HFFc6 (cell line): Measurements from ENCODE around the gene JAK1. TPM values are rescaled to one million over a fixed set of nuclear protein-coding genes. Genes with fewer than 3 reads are reported as not detected.

ENCODE experiments used
- DNase-seq: peaks from one replicate; pipeline ENCODE4 v3.0.0-alpha.2; 2018
- H3K27ac Mint-ChIP-seq: 2 replicates; pipeline ENCODE4 v1.8.0; 2020; ENCODE audit warnings: mild to moderate bottlenecking, mixed read lengths
- H3K27me3 Mint-ChIP-seq: 2 replicates; pipeline ENCODE4 v1.8.0; 2021; ENCODE audit warnings: mild to moderate bottlenecking, moderate library complexity, mixed read lengths; ENCODE audit not compliant: insufficient read depth
- H3K36me3 Mint-ChIP-seq: 2 replicates; pipeline ENCODE4 v1.8.0; 2021; ENCODE audit warnings: low read depth, mixed read lengths
- H3K4me1 Mint-ChIP-seq: 2 replicates; pipeline ENCODE4 v1.8.0; 2020; ENCODE audit warnings: low read depth, mixed read lengths
- H3K4me3 Mint-ChIP-seq: 2 replicates; pipeline ENCODE4 v1.8.0; 2020; ENCODE audit warnings: mild to moderate bottlenecking, moderate library complexity, mixed read lengths
- H3K9me3 Mint-ChIP-seq: 2 replicates; pipeline ENCODE4 v1.8.0; 2020; ENCODE audit warnings: mild to moderate bottlenecking, mixed read lengths
- CTCF ChIP-seq: fragments of 200-600 bp; sonication (generic); IDR thresholded peaks from 2 replicates; pipeline ENCODE4 v1.5.0; 2021; ENCODE audit warnings: antibody characterized with exemption, mild to moderate bottlenecking
- total RNA-seq, 6 experiments: library from RNA; stranded (reverse); fragmentation: NEBNext Ultra II Directional; extraction: Animal tissue kit (Norgen Biotek cat#: 25700); gene quantifications; 2 replicates in 1 of 6; 3 replicates in 5 of 6; pipeline ENCODE4 v1.2.3, GENCODE V29; 2021

The JAK1 gene
- total RNA-seq, 6 experiments from 2014 or later: 90.0 to 104 (median 98.3) TPM

- no peak for TF ChIP-seq CTCF
- no peaks in the 10 kb centered on the region for H3K36me3 Mint-ChIP-seq
- no peak overlapping the region for H3K4me3 Mint-ChIP-seq
- H3K9me3 Mint-ChIP-seq: no peaks in the 10 kb centered on the region
- DNase-seq: no peak
- no peak overlapping the region for H3K27ac Mint-ChIP-seq
- no peaks in the 10 kb centered on the region; the same call in 1 of the 2 replicates for H3K27me3 Mint-ChIP-seq
- H3K4me1 Mint-ChIP-seq: peaks cover 17% of the 10 kb centered on the region
Measured at GRCh38 chr1:64944913-64945312, 21.4 kb downstream of the JAK1 start.

- DNase-seq: no peak
- no peak overlapping the region for H3K27ac Mint-ChIP-seq
- H3K36me3 Mint-ChIP-seq: no peaks in the 10 kb centered on the region
Measured at GRCh38 chr1:64942675-64943074, 23.7 kb downstream of the JAK1 start.

GRCh38 chr1:64942118-64942517 is 24.2 kb downstream of the JAK1 start:
- Mint-ChIP-seq H3K27me3 (no peaks in the 10 kb centered on the region; the same call in 1 of the 2 replicates), H3K4me1 (peaks cover 13% of the 10 kb centered on the region), H3K9me3 (no peaks in the 10 kb centered on the region), H3K27ac (no peak overlapping the region), H3K4me3 (no peak overlapping the region), H3K36me3 (no peaks in the 10 kb centered on the region)
- no peak for TF ChIP-seq CTCF
- no peak for DNase-seq

More at GRCh38 chr1:64942675-64943074, 23.7 kb downstream of the JAK1 start:
- H3K4me3 Mint-ChIP-seq: no peak overlapping the region
- no peaks in the 10 kb centered on the region; the same call in 1 of the 2 replicates for H3K27me3 Mint-ChIP-seq
- peaks cover 13% of the 10 kb centered on the region for H3K4me1 Mint-ChIP-seq
- no peak for TF ChIP-seq CTCF
- no peaks in the 10 kb centered on the region for H3K9me3 Mint-ChIP-seq

GRCh38 chr1:64941461-64942117 is 24.8 kb downstream of the JAK1 start:
- H3K27me3 Mint-ChIP-seq: no peaks in the 10 kb centered on the region
- TF ChIP-seq CTCF: no peak
- no peaks in the 10 kb centered on the region for H3K9me3 Mint-ChIP-seq
- H3K4me3 Mint-ChIP-seq: no peak overlapping the region
- no peak overlapping the region for H3K27ac Mint-ChIP-seq
- no peaks in the 10 kb centered on the region for H3K36me3 Mint-ChIP-seq
- H3K4me1 Mint-ChIP-seq: peaks cover 13% of the 10 kb centered on the region
- DNase-seq: no peak

- Mint-ChIP-seq H3K27ac (no peak overlapping the region), H3K36me3 (no peaks in the 10 kb centered on the region), H3K27me3 (no peaks in the 10 kb centered on the region), H3K9me3 (no peaks in the 10 kb centered on the region), H3K4me3 (no peak overlapping the region), H3K4me1 (peaks cover 25% of the 10 kb centered on the region)
- no peak for DNase-seq
- no peak for TF ChIP-seq CTCF
Measured at GRCh38 chr1:64940025-64940424, 26.3 kb downstream of the JAK1 start.
